ENCODE measurements around the gene ASB6.

The ASB6 gene

GRCh38 chr9:129641750-129642585 is at the start of gene ASB6:
TSS of gene ASB6 (minus strand) at chr9:129642151. CDS start at chr9:129641999, 152 bp downstream.
- peak; percentile 79 to 97 (median 97) for DNase-seq

GRCh38 chr9:129688285-129689043 is 46.5 kb upstream of the ASB6 start:
- DNase-seq: no peak

GRCh38 chr9:129687391-129687790 is 45.4 kb upstream of the ASB6 start:
- no peak for DNase-seq

- no peak for DNase-seq
Measured at GRCh38 chr9:129686736-129687135, 44.8 kb upstream of the ASB6 start.

- no peak for DNase-seq
Measured at GRCh38 chr9:129685933-129686259, 43.9 kb upstream of the ASB6 start.

- no peak for DNase-seq
Measured at GRCh38 chr9:129685220-129685932, 43.4 kb upstream of the ASB6 start.

- DNase-seq: no peak
Measured at GRCh38 chr9:129682381-129682780, 40.4 kb upstream of the ASB6 start.

GRCh38 chr9:129681924-129682323 is 40.0 kb upstream of the ASB6 start:
- no peak for DNase-seq

- DNase-seq: no peak
Measured at GRCh38 chr9:129679537-129679936, 37.6 kb upstream of the ASB6 start.

- no peak for DNase-seq
Measured at GRCh38 chr9:129678844-129679243, 36.9 kb upstream of the ASB6 start.

- peak in 2 of 3 experiments; percentile 27 to 70 for DNase-seq
Measured at GRCh38 chr9:129677456-129677855, 35.5 kb upstream of the ASB6 start.

- DNase-seq: no peak
Measured at GRCh38 chr9:129676975-129677374, 35.0 kb upstream of the ASB6 start.

GRCh38 chr9:129676287-129676686 is 34.3 kb upstream of the ASB6 start:
- DNase-seq: no peak

- peak in 2 of 3 experiments; percentile 11 to 40 for DNase-seq
Measured at GRCh38 chr9:129675620-129676019, 33.7 kb upstream of the ASB6 start.

GRCh38 chr9:129674229-129674628 is 32.3 kb upstream of the ASB6 start:
- DNase-seq: no peak

- peak in 1 of 3 experiments; percentile 40 for DNase-seq
Measured at GRCh38 chr9:129673602-129674001, 31.7 kb upstream of the ASB6 start.

- no peak for DNase-seq
Measured at GRCh38 chr9:129672702-129673101, 30.8 kb upstream of the ASB6 start.

- DNase-seq: no peak
Measured at GRCh38 chr9:129671519-129671918, 29.6 kb upstream of the ASB6 start.

- no peak for DNase-seq
Measured at GRCh38 chr9:129671065-129671464, 29.1 kb upstream of the ASB6 start.

- no peak for DNase-seq
Measured at GRCh38 chr9:129669946-129670345, 28.0 kb upstream of the ASB6 start.

- peak in 1 of 3 experiments; percentile 15 for DNase-seq
Measured at GRCh38 chr9:129669141-129669718, 27.3 kb upstream of the ASB6 start.

GRCh38 chr9:129667850-129668249 is 25.9 kb upstream of the ASB6 start:
- no peak for DNase-seq

- DNase-seq: no peak
Measured at GRCh38 chr9:129667378-129667777, 25.4 kb upstream of the ASB6 start.

Measured in NCI-H1417 (cell line).